Measurements from ENCODE around the gene OR1J4. TPM values are rescaled to one million over a fixed set of nuclear protein-coding genes. Genes with fewer than 3 reads are reported as not detected.
"Not testable (repeated sequence)": the region's sequence is repeated elsewhere in the genome, so short reads cannot be mapped to it uniquely, and the experiment has no call there.

Gene OR1J4
- total RNA-seq, 6 donors from 2014 or later = not detected

- Histone ChIP-seq H3K9me3 (no peaks in the 10 kb centered on the region), H3K27ac (no peak overlapping the region), H3K36me3 (no peaks in the 10 kb centered on the region), H3K27me3 (no peaks in the 10 kb centered on the region), H3K4me1 (no peaks in the 10 kb centered on the region), H3K4me3 (no peak overlapping the region)
- no peak for ATAC-seq (ENCODE audit: low FRiP score in 2 of 2)
- WGBS, 2 donors = 92 to 93% methylated on average over 3 of the region's 3 CpGs
- no peak for TF ChIP-seq POLR2AphosphoS5 (IDR thresholded peaks at IDR 0.05)
- TF ChIP-seq POLR2A (IDR thresholded peaks at IDR 0.05) = no peak
- no peak for TF ChIP-seq EP300 (IDR thresholded peaks at IDR 0.05)
- no peak for TF ChIP-seq CTCF (IDR thresholded peaks at IDR 0.05)
- no peak for DNase-seq
Measured at GRCh38 chr9:122519376-122519775, 435 bp downstream of the OR1J4 start.

- Histone ChIP-seq H3K4me1 (no peaks in the 10 kb centered on the region), H3K9me3 (no peaks in the 10 kb centered on the region), H3K4me3 (no peak overlapping the region), H3K36me3 (no peaks in the 10 kb centered on the region), H3K27me3 (no peaks in the 10 kb centered on the region), H3K27ac (no peak overlapping the region)
- TF ChIP-seq CTCF (IDR thresholded peaks at IDR 0.05) (no peak), POLR2A (IDR thresholded peaks at IDR 0.05) (no peak), EP300 (IDR thresholded peaks at IDR 0.05) (no peak), POLR2AphosphoS5 (IDR thresholded peaks at IDR 0.05) (no peak)
- no peak for DNase-seq
- ATAC-seq (ENCODE audit: low FRiP score in 2 of 2) = no peak
- 79 to 85% methylated on average over 10 of the region's 10 CpGs for WGBS, 2 donors
Measured at GRCh38 chr9:122526602-122527001, 7.7 kb downstream of the OR1J4 start.

- H3K4me3 ChIP-seq = no peak within 1 kb of the TSS
- H3K27ac ChIP-seq = no peak within 1 kb of the TSS
- no peaks in the 10 kb centered on the region for H3K36me3 ChIP-seq
- 76 to 88% methylated on average over 3 of the region's 3 CpGs for WGBS, 2 donors
- no peaks in the 10 kb centered on the region for H3K9me3 ChIP-seq
- DNase-seq (no peak), ATAC-seq (ENCODE audit: low FRiP score in 2 of 2) (no peak)
- TF ChIP-seq CTCF (IDR thresholded peaks at IDR 0.05) (no peak), EP300 (IDR thresholded peaks at IDR 0.05) (no peak), POLR2AphosphoS5 (IDR thresholded peaks at IDR 0.05) (no peak), POLR2A (IDR thresholded peaks at IDR 0.05) (no peak)
- H3K4me1 ChIP-seq = no peaks in the 10 kb centered on the region
- H3K27me3 ChIP-seq = no peaks in the 10 kb centered on the region
Measured at GRCh38 chr9:122527193-122527592, 8.3 kb downstream of the OR1J4 start, which contains the start of gene OR1N1. TSS of gene OR1N1 (minus strand) at chr9:122527293. CDS start at chr9:122527293, 0 bp downstream.

- not testable (repeated sequence) for DNase-seq; H3K4me3 ChIP-seq; ATAC-seq (ENCODE audit: low FRiP score in 2 of 2); H3K4me1 ChIP-seq; H3K27me3 ChIP-seq; H3K36me3 ChIP-seq; H3K9me3 ChIP-seq; H3K27ac ChIP-seq
- WGBS, 2 donors = 56 to 59% methylated on average over 4 of the region's 4 CpGs
Measured at GRCh38 chr9:122531157-122531556, 12.2 kb downstream of the OR1J4 start.

GRCh38 chr9:122536134-122536533 lies 17.2 kb downstream of the OR1J4 start:
- no peak for TF ChIP-seq CTCF (IDR thresholded peaks at IDR 0.05)
- TF ChIP-seq EP300 (IDR thresholded peaks at IDR 0.05) = no peak
- TF ChIP-seq POLR2A (IDR thresholded peaks at IDR 0.05) = no peak
- no peak for TF ChIP-seq POLR2AphosphoS5 (IDR thresholded peaks at IDR 0.05)
- Histone ChIP-seq H3K9me3 (no peaks in the 10 kb centered on the region), H3K4me1 (no peaks in the 10 kb centered on the region), H3K36me3 (no peaks in the 10 kb centered on the region), H3K27ac (no peak overlapping the region), H3K4me3 (no peak overlapping the region), H3K27me3 (no peaks in the 10 kb centered on the region)
- DNase-seq (no peak), ATAC-seq (ENCODE audit: low FRiP score in 2 of 2) (no peak)
- WGBS, 2 donors = 97 to 98% methylated on average over 1 of the region's 1 CpG

GRCh38 chr9:122537066-122537465 lies 18.1 kb downstream of the OR1J4 start:
- DNase-seq = peak in 1 of 2 donors; percentile 3
- 68 to 70% methylated on average over 7 of the region's 7 CpGs for WGBS, 2 donors
- ATAC-seq (ENCODE audit: low FRiP score in 2 of 2); H3K27ac ChIP-seq; H3K36me3 ChIP-seq; H3K27me3 ChIP-seq; H3K4me1 ChIP-seq; H3K9me3 ChIP-seq; H3K4me3 ChIP-seq: not testable (repeated sequence)
